Activated naive CD4-positive, alpha-beta T cell treated with anti-CD3 and anti-CD28 coated beads for 36 hours (primary cell): Measurements from ENCODE around the gene ZDHHC13. TPM values are rescaled to one million over a fixed set of nuclear protein-coding genes. Genes with fewer than 3 reads are reported as not detected.

Experiments
- CTCF ChIA-PET: fragments of 350-600 bp; sonication (Branson Sonifier 250); formaldehyde crosslinking; loops from one replicate; lab custom pipeline; 2021; ENCODE audit warnings: antibody characterized with exemption; lab: Charles Lee
- DNase-seq: peaks from one replicate; pipeline ENCODE4 v3.0.0-alpha.2; 2020
- H3K27ac Mint-ChIP-seq: one replicate; pipeline ENCODE4 v1.8.0; 2021; ENCODE audit warnings: mild to moderate bottlenecking, mixed read lengths
- H3K27me3 Mint-ChIP-seq: one replicate; pipeline ENCODE4 v1.8.0; 2021; ENCODE audit warnings: low read depth, mixed read lengths
- H3K36me3 Mint-ChIP-seq: one replicate; pipeline ENCODE4 v1.8.0; 2021; ENCODE audit warnings: low read depth, mixed read lengths
- H3K4me1 Mint-ChIP-seq: one replicate; pipeline ENCODE4 v1.8.0; 2021; ENCODE audit warnings: low read depth, mixed read lengths
- H3K4me3 Mint-ChIP-seq: one replicate; pipeline ENCODE4 v1.8.0; 2021; ENCODE audit warnings: mild to moderate bottlenecking, moderate library complexity, mixed read lengths
- H3K9me3 Mint-ChIP-seq: one replicate; pipeline ENCODE4 v1.8.0; 2021; ENCODE audit warnings: mixed read lengths
- intact Hi-C: fragments of 100-400 bp; cut with micrococcal nuclease; formaldehyde crosslinking; loops from one replicate; pipeline ENCODE4 v1.15.1; 2023
- total RNA-seq, 2 experiments: library from RNA; stranded (reverse); gene quantifications; one replicate each; pipeline ENCODE4 v1.2.3, GENCODE V29; 2021

The ZDHHC13 gene
- 10 to 100 TPM; 20.9 to 25.1 TPM for total RNA-seq

DNA sequence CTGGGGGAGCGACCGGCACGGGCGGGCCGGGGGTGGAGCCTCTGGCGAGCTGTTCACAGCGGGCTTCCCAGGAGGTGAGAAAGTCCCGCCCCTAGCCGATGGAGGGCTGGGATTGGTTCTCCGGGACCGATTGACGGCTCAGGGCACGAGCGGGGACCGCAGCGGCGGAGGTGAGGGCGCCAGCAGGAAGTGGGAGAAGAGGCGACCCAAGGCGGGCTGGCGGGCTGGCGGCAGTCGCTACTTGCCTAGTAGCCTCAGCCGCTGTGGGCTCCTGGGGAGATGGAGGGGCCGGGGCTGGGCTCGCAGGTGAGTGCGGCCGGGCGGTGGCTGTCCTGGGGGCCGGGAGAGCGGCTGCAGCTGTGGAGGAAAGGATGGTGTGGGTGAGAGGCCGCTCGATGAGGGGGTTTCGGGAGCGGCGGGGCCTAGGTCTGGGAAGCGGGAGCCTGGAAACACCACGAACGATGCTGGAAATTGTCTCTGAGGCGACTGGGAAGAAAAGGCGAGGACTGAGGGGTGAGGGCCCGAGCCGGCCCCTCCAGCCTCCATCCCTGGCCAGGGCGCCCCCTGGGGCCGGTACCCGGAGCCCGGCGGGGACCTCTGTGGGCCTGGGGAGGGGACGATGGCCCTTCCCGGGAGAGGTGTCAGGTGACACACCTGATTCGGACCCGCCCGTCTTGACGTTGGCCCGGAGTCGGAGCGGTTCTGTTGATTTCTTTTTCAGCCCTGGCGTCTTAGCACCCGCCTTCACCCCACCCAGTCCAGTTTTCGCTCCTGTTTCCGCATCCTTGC is at the start of gene ZDHHC13:
TSS of gene ZDHHC13 (plus strand) at position 198 of the 789 bp plus-strand sequence. CDS start at position 280, 82 bp downstream.
- H3K4me1 Mint-ChIP-seq = peaks cover 49% of the 10 kb centered on the region
- peaks cover 15% of the 10 kb centered on the region for H3K36me3 Mint-ChIP-seq
- peak; percentile 98 for DNase-seq
- CTCF ChIA-PET = interaction anchor here (0.5 to 1.4 kb wide), 5 partner anchors 41 to 399 kb away, joined by 3 to 6 read pairs (median 3); no protein-coding TSS in a partner anchor
- H3K4me3 Mint-ChIP-seq = peak within 1 kb of the TSS; percentile 89
- intact Hi-C loops = loop anchor here (1.0 to 5.0 kb wide), 6 partner anchors 40 to 1245 kb away; partner anchors contain the start of genes HTATIP2, NAV2 and SERGEF
- H3K27ac Mint-ChIP-seq = peak within 1 kb of the TSS; percentile 79
- no peaks in the 10 kb centered on the region for H3K9me3 Mint-ChIP-seq
- no peaks in the 10 kb centered on the region for H3K27me3 Mint-ChIP-seq

- Mint-ChIP-seq H3K4me3 (peak overlapping the region; percentile 57), H3K27ac (no peak overlapping the region), H3K27me3 (peaks cover 9% of the 10 kb centered on the region), H3K4me1 (peaks cover 2% of the 10 kb centered on the region), H3K36me3 (no peaks in the 10 kb centered on the region), H3K9me3 (peaks cover 10% of the 10 kb centered on the region)
- CTCF ChIA-PET = interaction anchor here (0.6 to 2.1 kb wide), 27 partner anchors 9 to 846 kb away, joined by 3 to 18 read pairs (median 4); partner anchors contain the start of gene MRGPRX2
- DNase-seq = peak; percentile 71
- intact Hi-C loops = loop anchor here (1.0 to 5.0 kb wide), 10 partner anchors 46 to 831 kb away; partner anchors contain the start of genes E2F8 and ZDHHC13
Observed at GRCh38 chr11:19071255-19071654, 45.7 kb upstream of the ZDHHC13 start.

DNA sequence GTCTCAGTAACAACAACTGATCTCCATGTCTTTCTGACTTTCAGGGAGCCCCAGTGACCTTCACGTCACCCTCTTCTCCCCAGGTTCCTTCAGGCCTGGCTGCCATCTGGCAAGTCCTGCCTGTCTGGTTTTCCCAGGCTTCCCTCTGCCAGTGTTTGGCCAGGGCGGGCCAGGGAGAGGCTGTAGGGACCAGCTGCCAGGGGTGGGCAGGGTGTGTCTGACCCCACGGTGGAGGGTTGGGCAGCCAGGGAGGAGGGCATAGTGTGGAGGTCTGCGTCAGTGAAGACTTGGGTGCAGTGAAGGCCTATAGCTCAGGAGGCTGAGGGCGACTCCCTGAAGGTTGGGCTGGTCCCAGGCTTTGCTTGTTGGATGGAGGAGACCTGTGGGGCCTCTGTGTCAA is 44.5 kb upstream of the ZDHHC13 start:
- H3K36me3 Mint-ChIP-seq = no peaks in the 10 kb centered on the region
- H3K27ac Mint-ChIP-seq = no peak overlapping the region
- peaks cover 10% of the 10 kb centered on the region for H3K9me3 Mint-ChIP-seq
- no peak overlapping the region for H3K4me3 Mint-ChIP-seq
- CTCF ChIA-PET = interaction anchor here (0.7 to 1.9 kb wide), 5 partner anchors 12 to 482 kb away, joined by 3 to 7 read pairs (median 3); partner anchors contain the start of gene MRGPRX2
- peaks cover 3% of the 10 kb centered on the region for H3K4me1 Mint-ChIP-seq
- intact Hi-C loops = loop anchor here (5.0 kb wide), 3 partner anchors 370 to 830 kb away; no protein-coding TSS in a partner anchor
- H3K27me3 Mint-ChIP-seq = peaks cover 5% of the 10 kb centered on the region
- no peak for DNase-seq

- intact Hi-C loops = loop anchor here (5.0 kb wide), 3 partner anchors 369 to 829 kb away; no protein-coding TSS in a partner anchor
- H3K4me1 Mint-ChIP-seq = peaks cover 3% of the 10 kb centered on the region
- no peaks in the 10 kb centered on the region for H3K36me3 Mint-ChIP-seq
- DNase-seq = no peak
- H3K4me3 Mint-ChIP-seq = no peak overlapping the region
- peaks cover 4% of the 10 kb centered on the region for H3K27me3 Mint-ChIP-seq
- H3K9me3 Mint-ChIP-seq = peaks cover 5% of the 10 kb centered on the region
- CTCF ChIA-PET = interaction anchor here (0.6 to 1.6 kb wide), 6 partner anchors 13 to 830 kb away, joined by 3 to 5 read pairs (median 4); partner anchors contain the start of gene MRGPRX2
- H3K27ac Mint-ChIP-seq = no peak overlapping the region
Observed at GRCh38 chr11:19073454-19074415, 43.2 kb upstream of the ZDHHC13 start.

GRCh38 chr11:19075636-19076035 is 41.3 kb upstream of the ZDHHC13 start:
- CTCF ChIA-PET = interaction anchor here (1.1 to 2.8 kb wide), 5 partner anchors 15 to 485 kb away, joined by 3 to 17 read pairs (median 6); partner anchors contain the start of gene MRGPRX2
- intact Hi-C loops = loop anchor here (1.0 kb wide), 1 partner anchor 478 kb away; no protein-coding TSS in a partner anchor
- DNase-seq = no peak
- Mint-ChIP-seq H3K9me3 (no peaks in the 10 kb centered on the region), H3K36me3 (no peaks in the 10 kb centered on the region), H3K27ac (no peak overlapping the region), H3K4me1 (peaks cover 3% of the 10 kb centered on the region), H3K4me3 (no peak overlapping the region), H3K27me3 (peaks cover 10% of the 10 kb centered on the region)

GRCh38 chr11:19076744-19077589 is 40.0 kb upstream of the ZDHHC13 start:
- Mint-ChIP-seq H3K27ac (no peak overlapping the region), H3K4me1 (peaks cover 1% of the 10 kb centered on the region), H3K36me3 (no peaks in the 10 kb centered on the region), H3K9me3 (no peaks in the 10 kb centered on the region), H3K4me3 (no peak overlapping the region), H3K27me3 (peaks cover 12% of the 10 kb centered on the region)
- CTCF ChIA-PET = interaction anchor here (0.6 to 2.8 kb wide), 26 partner anchors 9 to 1397 kb away, joined by 3 to 17 read pairs (median 4); partner anchors contain the start of gene MRGPRX2
- peak; percentile 81 for DNase-seq
- intact Hi-C loops = loop anchor here (1.0 kb wide), 2 partner anchors 40 to 163 kb away; partner anchors contain the start of genes E2F8 and ZDHHC13

- peaks cover 12% of the 10 kb centered on the region for H3K27me3 Mint-ChIP-seq
- CTCF ChIA-PET = interaction anchor here (0.7 to 2.8 kb wide), 12 partner anchors 10 to 477 kb away, joined by 3 to 17 read pairs (median 6); partner anchors contain the start of gene MRGPRX2
- intact Hi-C loops = loop anchor here (1.0 kb wide), 2 partner anchors 39 to 162 kb away; partner anchors contain the start of genes E2F8 and ZDHHC13
- DNase-seq = no peak
- H3K4me3 Mint-ChIP-seq = no peak overlapping the region
- H3K4me1 Mint-ChIP-seq = peaks cover 1% of the 10 kb centered on the region
- H3K27ac Mint-ChIP-seq = no peak overlapping the region
- no peaks in the 10 kb centered on the region for H3K36me3 Mint-ChIP-seq
- H3K9me3 Mint-ChIP-seq = no peaks in the 10 kb centered on the region
Observed at GRCh38 chr11:19077965-19078364, 39.0 kb upstream of the ZDHHC13 start.

- peaks cover 12% of the 10 kb centered on the region for H3K27me3 Mint-ChIP-seq
- H3K9me3 Mint-ChIP-seq = no peaks in the 10 kb centered on the region
Observed at GRCh38 chr11:19079643-19080440, 37.1 kb upstream of the ZDHHC13 start.

DNA sequence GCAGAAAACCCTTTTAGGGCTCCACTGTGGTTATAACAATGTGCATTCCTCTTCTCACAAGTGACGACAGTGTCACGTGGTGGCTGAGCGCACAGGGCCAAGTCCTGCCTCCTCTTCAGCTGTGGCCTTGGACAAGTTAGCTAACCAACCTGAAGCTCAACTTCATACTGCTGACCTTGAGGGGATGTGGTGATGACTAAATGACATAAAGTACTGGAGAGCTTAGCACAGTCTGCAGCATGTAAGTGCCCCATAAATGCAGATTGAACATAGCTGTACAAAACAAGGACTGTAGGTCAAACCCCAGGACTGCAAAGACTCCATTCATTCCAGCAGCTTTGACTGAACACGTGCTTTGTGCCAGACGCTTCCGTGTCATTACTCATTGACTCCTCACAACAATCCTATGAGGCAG is 36.4 kb upstream of the ZDHHC13 start:
- CTCF ChIA-PET = interaction anchor here (0.8 to 1.2 kb wide), 3 partner anchors 10 to 101 kb away, joined by 3 to 6 read pairs (median 3); no protein-coding TSS in a partner anchor
- no peak overlapping the region for H3K27ac Mint-ChIP-seq
- intact Hi-C loops = no loop called here
- H3K4me1 Mint-ChIP-seq = peaks cover 1% of the 10 kb centered on the region
- DNase-seq = no peak
- no peak overlapping the region for H3K4me3 Mint-ChIP-seq
- no peaks in the 10 kb centered on the region for H3K36me3 Mint-ChIP-seq
- H3K9me3 Mint-ChIP-seq = no peaks in the 10 kb centered on the region
- H3K27me3 Mint-ChIP-seq = peaks cover 12% of the 10 kb centered on the region

More at GRCh38 chr11:19079643-19080440, 37.1 kb upstream of the ZDHHC13 start:
- intact Hi-C loops = no loop called here
- DNase-seq = no peak
- Mint-ChIP-seq H3K4me1 (peaks cover 1% of the 10 kb centered on the region), H3K36me3 (no peaks in the 10 kb centered on the region), H3K27ac (no peak overlapping the region), H3K4me3 (no peak overlapping the region)
- CTCF ChIA-PET = interaction anchor here (0.6 to 1.2 kb wide), 6 partner anchors 9 to 474 kb away, joined by 3 to 4 read pairs (median 3); no protein-coding TSS in a partner anchor

- CTCF ChIA-PET = no interaction called here
- H3K4me1 Mint-ChIP-seq = no peaks in the 10 kb centered on the region
- H3K36me3 Mint-ChIP-seq = no peaks in the 10 kb centered on the region
- no peak for DNase-seq
- no peak overlapping the region for H3K4me3 Mint-ChIP-seq
- intact Hi-C loops = no loop called here
- H3K27ac Mint-ChIP-seq = no peak overlapping the region
- peaks cover 8% of the 10 kb centered on the region for H3K27me3 Mint-ChIP-seq
- H3K9me3 Mint-ChIP-seq = no peaks in the 10 kb centered on the region
Observed at GRCh38 chr11:19083166-19083565, 33.8 kb upstream of the ZDHHC13 start.
